HK-2 (cell line): ENCODE data around the gene POLR3GL.
A peak's percentile ranks its signal among the peaks of the same experiment; 100 is the strongest.

ENCODE experiments used
- DNase-seq: peaks from one replicate; pipeline ENCODE4 v3.0.0-alpha.2; 2018; ENCODE audit not compliant: unreplicated experiment

Gene POLR3GL

DNA sequence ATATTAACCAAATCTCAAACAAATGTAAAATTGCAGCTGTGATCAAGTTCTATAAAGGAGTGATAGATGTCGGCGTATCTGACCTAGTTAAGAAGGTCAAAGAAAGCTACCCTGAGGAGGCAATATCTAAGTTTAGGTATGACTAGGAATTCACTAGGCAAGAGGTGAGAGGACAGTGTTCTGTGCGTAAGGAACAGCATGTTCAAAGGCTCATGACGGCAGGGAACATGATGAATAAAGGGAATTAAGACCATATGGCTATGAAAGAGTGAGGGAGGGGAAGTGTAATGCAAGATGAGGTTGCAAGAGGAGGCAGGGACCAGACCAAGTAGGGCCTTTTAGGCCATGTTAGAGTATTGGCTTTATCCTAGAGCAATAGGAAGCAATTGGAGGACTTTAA lies 15.3 kb upstream of the POLR3GL start:
- no peak for DNase-seq

DNA sequence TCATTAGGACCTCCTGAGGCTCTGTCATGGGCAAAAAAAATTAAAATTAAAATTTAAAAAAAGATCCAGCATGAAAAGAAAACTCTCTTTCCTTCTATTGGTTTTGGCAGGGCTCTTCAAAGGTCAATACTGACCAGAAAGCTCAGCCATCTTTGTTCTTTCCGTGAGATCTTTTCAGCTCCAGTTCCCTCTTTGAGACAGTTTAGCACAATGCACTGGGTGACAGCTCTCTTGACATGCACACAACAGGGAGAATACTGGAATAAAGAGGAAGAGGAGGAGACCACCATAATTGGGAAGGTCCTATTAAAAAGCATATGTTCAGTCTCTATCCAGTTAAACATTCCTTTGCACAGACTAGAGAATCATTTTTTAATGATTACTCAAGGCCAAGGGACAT lies 13.0 kb upstream of the POLR3GL start:
- no peak for DNase-seq

GRCh38 chr1:145952903-145953302 lies 11.6 kb upstream of the POLR3GL start:
- DNase-seq = no peak

DNA sequence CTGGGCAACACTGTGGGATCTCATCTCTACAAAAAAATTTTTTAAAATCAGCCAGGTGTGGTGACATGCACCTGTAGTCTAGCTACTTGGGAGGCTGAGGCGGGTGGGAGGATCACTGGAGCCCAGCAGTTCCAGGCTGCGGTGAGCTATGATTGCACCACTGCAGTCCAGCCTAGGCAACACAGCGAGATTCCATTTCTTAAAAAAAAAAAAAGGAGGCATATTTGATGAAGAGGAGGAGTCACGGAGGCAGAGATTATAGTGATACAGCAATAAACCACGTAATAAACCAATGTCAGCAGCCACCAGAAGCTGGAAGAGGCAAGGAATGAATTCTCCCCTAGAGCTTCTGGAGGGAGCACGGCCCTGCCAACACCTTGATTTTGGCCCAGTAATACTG lies 10.6 kb upstream of the POLR3GL start:
- no peak for DNase-seq

- DNase-seq = no peak
Observed at GRCh38 chr1:145955436-145955835, 9.1 kb upstream of the POLR3GL start.

DNA sequence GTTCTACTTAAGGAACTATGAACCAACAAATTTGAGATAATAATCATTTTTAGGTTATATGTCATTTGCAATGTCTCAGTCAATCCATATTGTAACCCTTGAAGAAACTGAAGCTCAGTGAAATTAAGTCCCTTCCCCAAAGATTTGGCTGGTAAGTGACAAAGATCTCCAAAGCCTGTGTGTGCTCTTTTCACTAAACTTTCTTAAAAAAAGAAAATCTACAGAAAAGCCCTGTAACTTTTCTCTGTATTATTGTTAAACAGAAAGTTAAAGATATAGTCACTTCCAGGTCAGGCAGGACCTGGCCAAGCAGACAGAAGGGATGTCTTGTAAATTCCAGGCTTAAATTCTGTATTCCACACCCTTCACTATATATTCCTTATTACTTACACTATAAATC lies 8.1 kb upstream of the POLR3GL start:
- no peak for DNase-seq

GRCh38 chr1:145956781-145957442 lies 7.6 kb upstream of the POLR3GL start:
- no peak for DNase-seq

- peak; percentile 96 for DNase-seq
Observed at GRCh38 chr1:145957443-145958319, 6.8 kb upstream of the POLR3GL start, which contains the start of gene LIX1L. TSS of gene LIX1L (minus strand) at chr1:145958017. CDS start at chr1:145957927, 90 bp downstream.

- no peak for DNase-seq
Observed at GRCh38 chr1:145958734-145959133, 5.8 kb upstream of the POLR3GL start.

GRCh38 chr1:145959333-145959732 lies 5.2 kb upstream of the POLR3GL start:
- DNase-seq = no peak

DNA sequence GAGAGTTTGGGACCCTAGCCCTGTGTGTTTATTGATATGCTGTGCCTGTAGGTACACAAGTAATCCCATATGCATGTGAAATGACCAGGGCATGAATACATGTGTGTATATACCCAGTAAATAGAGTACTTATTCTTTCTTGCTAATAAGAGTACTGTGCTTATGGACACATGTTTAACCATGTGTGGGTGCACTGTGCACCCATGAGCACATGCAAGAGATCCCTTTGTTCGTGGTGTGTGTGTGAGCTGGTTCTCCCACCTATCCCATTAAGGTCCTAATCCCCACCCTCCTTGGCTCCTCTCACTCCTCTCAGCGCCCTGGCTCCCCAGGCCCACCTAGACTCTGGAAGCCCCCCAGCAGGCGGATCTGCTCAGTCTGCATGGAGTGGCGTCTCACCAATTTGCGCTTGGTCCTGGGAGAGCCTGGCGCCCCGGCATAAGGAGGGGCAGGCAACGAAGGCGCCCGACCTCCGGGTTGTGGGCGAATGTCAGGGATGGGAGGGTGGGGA lies 4.5 kb upstream of the POLR3GL start:
- DNase-seq = no peak

- no peak for DNase-seq
Observed at GRCh38 chr1:145960468-145961108, 3.9 kb upstream of the POLR3GL start.

- no peak for DNase-seq
Observed at GRCh38 chr1:145961109-145961424, 3.4 kb upstream of the POLR3GL start.

GRCh38 chr1:145961425-145962156 lies 2.9 kb upstream of the POLR3GL start:
- DNase-seq = no peak

DNA sequence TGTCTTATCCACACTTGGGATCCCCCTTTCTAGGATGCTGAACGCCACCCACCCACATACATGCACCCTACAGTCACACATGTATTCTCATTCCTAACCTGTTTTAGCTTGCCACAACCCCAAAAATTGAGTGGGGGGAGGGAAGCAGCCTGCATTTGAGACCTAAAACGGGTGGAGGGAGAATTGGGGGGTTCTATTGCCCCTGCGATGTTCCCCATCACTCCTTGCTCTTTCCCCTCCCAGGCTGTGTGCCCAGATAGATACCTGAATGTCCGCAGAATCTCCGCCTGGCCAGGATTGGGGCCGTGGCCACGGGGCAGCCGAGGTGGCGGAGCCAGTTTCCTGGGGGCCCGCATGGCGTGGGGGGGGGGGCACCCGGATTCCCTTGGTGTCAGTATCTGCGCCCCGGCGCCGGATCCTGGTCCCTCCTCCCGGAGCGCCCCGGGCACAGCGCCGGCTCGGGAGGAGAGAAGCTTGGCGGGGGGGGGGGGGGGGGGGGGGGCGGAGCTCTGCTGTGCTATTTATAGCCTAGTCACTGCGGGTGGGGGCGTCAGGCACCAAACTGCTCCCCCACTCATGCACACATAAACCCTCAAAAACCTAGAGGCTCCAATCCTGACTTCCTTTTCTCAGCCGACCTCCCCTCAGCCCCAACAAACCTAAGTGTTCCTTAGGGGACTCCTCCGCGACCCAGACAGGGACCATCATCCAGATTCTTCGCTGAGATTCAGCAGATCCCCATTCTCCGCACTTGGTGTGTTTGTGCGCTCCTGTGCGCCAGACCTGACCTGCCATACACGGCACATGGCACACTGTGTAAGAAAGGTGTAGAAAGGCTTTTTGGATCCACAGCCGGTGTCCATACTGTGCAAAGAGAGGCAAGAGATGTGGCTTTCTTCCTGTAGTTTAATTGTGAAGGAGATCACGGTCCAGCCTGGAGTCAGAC lies 2.1 kb upstream of the POLR3GL start:
- DNase-seq = no peak

- no peak for DNase-seq
Observed at GRCh38 chr1:145963265-145964019, 1.0 kb upstream of the POLR3GL start.

GRCh38 chr1:145965119-145965744 lies 742 bp downstream of the POLR3GL start:
- DNase-seq = no peak

GRCh38 chr1:145967288-145967687 lies 2.8 kb downstream of the POLR3GL start:
- no peak for DNase-seq

- no peak for DNase-seq
Observed at GRCh38 chr1:145972580-145972979, 8.1 kb downstream of the POLR3GL start.

DNA sequence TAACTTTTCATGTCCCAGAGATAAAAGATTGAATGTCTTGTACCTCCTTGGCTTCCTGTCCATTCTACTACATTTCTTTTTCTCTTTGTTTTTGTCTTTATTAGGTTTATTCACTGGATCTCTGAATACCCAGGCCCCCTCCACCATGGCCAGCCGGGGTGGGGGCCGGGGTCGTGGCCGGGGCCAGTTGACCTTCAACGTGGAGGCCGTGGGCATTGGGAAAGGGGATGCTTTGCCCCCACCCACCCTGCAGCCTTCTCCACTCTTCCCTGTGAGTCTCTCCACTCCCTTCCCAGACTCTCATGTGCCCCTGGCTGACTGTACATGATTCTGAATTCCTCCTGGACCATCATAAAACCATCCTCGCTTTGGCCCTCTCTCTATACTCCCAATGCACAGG lies 10.2 kb downstream of the POLR3GL start:
- no peak for DNase-seq
